Uterus (tissue), 2 donors: ENCODE measurements around the gene ADAP2.

Source experiments
- CTCF ChIP-seq, 4 experiments: fragments of 200-600 bp in 2 of 4; fragments of 450-650 bp in 2 of 4; sonication (generic) in 2 of 4; IDR thresholded peaks; one replicate each; pipeline ENCODE4 v1.5.1; 2016 to 2019; ENCODE audit warnings: antibody characterized with exemption in 4 of 4, mild to moderate bottlenecking in 2 of 4, moderate library complexity in 1 of 4
- POLR2A ChIP-seq, 2 donors: fragments of 450-650 bp; IDR thresholded peaks; one replicate each; pipeline ENCODE4 v1.6.1; 2016; ENCODE audit warnings: antibody characterized with exemption in 2 of 2, mild to moderate bottlenecking in 1 of 2, moderate library complexity in 1 of 2

- no peak for TF ChIP-seq CTCF (IDR thresholded peaks at IDR 0.05)
- TF ChIP-seq POLR2A (IDR thresholded peaks at IDR 0.05) = no peak
These were observed 8.8 kb downstream of the ADAP2 start for GRCh38 chr17:30930495-30930894.
